Kidney capillary endothelial cell (primary cell): ENCODE data around the gene HNF1B.

Experiments used
- DNase-seq: peaks from one replicate; pipeline ENCODE4 v3.0.0-alpha.2; 2018; ENCODE audit warnings: low spot score

Gene HNF1B

DNA sequence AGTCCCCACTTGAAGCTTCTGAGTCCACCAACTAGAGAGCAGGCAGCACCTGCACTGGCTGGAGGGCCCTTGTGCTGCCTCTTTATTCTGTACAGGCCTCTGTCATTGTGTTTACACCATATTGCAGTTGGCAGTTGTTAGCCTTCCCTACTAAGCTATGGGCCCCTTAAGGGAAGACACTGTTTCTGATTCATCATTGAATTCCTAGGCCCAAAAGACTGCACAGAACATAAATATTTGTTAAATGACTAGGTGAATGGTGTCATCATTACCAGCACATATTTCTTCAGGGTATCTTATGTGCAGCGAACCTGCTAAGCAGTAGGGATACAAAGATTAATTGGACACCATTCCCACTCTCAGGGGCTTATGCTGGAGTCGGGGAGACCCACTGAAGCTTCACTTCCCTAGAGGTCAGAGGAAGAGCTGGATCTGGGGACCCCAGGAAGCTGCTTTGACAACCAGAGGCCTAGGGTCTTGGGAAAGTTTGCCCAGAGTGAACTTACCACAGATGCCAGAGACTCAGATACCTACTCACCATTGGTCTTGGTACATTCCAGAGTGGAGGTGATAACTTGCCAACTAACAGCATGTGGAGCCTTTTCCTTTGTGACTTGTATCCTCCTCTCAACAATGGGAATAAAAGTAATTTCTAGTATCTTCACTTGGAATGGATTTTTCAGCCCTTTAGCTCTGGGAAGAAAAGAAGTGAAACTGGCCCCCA lies 72.9 kb downstream of the HNF1B start:
- DNase-seq, result no peak

DNA sequence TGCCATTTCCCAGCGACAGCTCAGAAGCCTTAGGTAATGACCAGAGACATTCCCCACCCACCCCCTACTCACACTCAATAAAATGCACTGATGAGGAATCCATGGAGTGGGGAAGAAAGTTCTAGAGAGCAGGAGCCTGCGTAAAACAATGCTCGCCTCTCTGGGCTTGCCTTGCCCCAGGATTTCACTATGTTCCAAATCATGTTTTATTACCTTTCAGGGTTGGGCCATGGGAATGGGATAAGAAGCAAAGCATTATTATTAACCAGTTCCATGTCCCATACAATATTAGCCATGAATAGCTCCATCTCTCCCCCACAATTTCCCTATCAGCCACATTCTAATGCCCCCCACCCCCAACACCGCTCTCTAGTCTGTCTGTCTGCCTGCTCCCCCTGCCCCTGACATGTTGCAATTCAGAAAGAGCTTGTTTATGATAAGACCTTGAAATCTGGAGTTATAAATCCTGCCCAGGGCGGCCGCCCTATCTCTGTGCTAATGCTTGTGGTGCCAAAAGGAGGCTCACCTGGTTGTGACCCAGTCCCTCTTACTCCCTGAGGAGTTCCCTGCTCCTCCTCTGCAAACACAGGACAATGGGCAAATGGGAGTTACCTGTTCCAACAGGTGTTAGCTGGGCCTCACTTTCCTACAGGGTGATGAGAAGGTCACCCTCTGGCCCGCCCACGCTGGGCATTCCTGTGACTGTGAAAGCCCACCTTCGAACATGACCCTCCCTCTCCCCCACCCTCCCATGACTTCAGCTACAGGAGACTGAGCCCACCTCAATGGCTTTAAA lies 73.6 kb downstream of the HNF1B start:
- no peak for DNase-seq

DNA sequence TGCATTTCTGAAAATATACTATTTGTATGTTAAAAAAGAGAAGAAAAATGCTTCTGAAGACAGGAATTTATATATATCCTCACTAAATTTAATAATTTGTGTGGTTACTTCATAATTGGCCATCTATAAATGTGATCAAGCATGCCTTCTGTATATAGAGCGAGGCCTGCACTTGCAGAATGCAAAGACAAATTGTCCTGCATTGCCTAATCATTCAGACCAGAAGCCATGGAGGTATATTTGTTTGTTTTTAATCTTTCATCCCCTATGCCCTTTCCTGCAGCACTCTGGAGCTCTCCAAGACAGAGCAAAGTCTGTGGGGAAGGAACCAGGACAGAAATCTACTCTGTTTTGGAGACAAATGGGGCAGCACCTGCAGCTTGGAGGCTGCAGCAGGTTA lies 77.8 kb downstream of the HNF1B start:
- no peak for DNase-seq

DNA sequence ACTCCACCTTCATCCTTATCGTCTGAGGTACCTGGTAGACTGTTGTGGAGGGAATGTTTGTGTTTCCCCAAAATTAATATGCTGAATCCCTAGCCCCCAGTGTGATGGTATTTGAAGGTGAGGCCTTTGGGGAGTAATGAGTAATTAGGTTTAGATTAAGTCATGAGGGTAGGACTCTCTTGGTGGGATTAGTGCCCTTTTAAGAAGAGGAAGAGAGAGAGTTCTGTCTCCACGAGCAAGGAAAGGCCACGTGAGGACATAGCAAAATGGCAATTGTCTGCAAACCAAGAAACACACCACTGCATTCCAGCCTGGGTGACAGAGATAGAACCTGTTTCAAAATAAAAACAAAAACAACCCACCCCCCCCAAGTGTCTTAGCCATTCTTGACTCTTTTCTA lies 80.6 kb downstream of the HNF1B start:
- no peak for DNase-seq

DNA sequence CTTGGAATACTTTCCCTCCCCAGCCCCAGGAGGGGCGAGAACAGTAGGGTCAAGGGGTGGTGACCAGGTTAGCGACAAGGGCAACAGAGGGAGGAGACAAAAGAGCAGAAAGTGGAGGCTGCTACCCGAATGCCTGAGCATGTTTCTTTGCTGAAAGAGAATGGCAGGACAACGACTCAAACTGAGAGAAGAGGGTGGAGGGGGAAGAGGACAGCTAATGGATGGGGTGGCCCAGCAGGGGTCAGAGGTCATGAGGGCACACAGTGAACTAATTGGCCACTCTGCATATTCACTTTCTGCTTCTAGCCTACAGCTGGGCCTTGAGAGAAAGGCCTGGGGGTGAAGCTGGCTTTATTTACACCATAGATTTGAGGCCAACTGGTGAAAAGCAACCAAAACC lies 82.5 kb downstream of the HNF1B start:
- no peak for DNase-seq

DNA sequence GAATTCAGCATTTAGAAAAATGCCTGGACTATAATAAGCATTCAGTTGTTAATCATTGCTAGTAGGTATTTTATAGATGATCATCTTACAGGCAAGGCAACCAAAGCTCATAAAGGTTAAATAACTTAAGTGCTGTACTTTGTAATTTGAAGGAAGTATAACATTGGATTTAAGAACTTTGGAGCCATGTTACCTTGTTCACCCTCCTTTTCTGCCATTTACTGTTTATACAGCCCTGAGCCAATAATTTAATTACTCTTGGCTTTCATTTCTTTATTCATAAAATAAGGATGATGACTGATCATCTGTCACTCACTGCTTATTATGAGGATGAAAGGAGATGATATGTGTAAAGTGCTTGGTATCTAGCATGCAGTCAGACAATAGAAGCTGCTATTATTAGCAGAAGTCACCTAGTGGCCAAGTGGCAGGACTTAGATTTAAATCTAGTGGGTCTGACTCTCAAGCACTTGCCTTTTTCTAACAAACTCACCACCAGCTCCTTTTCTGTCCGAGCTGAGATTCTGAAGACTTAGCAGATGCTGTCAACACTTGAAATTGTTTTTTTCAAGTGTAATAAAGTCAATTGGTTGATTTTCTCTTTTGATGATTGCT lies 83.4 kb downstream of the HNF1B start:
- no peak for DNase-seq

DNA sequence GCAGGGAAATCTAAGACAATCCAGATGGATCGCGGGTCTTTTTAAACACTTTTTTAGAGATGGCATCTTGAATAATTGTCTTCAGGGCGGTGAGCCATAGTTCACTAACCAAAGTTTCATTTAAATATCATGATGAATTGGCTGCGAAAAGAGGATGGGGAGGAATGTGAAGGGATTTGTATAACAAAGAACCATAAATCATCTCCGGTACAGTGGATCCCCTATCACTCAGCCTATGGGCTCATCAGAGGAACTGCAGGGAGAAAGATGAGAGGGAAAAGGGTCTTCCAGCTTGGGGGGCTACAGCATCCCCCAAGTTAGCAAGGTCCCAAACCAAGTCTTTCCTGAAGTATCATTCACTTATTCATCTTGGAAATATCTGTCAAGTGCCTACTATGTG lies 84.9 kb downstream of the HNF1B start:
- DNase-seq, result no peak

DNA sequence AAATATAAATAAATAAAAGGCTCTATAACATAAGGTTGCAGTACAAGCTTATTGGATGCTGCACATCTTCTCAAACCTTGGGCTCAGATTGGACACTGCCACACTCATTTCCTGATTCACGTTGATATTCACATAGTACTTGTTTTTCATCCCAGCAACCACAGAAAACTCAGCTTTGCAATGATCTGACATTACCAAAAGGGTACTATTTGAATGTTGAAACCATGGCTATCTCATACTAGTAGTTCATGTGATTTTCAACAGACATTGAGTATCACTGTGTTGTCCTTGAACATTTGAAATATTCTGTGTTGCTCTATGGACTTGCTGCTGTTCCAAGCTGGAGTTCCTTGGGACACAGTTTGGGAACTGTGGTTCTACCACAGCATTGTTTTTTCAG lies 87.7 kb downstream of the HNF1B start:
- no peak for DNase-seq

DNA sequence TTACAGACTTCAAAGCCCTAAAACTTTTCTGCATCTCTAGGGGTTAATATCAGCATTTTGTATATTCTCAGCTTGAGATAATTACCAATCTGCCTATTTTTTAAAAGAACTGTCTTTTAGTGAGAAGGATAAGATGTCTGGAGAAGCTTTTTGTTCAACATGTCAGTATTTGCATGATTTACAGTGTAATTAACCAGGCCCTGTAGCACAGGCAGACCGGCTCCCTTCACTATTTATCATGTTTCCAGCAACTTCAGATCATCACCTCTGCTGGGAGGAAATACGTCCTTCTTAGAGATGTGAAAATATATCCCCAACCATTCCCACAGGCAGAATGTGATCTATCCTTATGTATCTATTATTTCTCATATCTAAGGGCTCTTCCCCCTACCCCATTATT lies 93.0 kb downstream of the HNF1B start:
- DNase-seq, result no peak

DNA sequence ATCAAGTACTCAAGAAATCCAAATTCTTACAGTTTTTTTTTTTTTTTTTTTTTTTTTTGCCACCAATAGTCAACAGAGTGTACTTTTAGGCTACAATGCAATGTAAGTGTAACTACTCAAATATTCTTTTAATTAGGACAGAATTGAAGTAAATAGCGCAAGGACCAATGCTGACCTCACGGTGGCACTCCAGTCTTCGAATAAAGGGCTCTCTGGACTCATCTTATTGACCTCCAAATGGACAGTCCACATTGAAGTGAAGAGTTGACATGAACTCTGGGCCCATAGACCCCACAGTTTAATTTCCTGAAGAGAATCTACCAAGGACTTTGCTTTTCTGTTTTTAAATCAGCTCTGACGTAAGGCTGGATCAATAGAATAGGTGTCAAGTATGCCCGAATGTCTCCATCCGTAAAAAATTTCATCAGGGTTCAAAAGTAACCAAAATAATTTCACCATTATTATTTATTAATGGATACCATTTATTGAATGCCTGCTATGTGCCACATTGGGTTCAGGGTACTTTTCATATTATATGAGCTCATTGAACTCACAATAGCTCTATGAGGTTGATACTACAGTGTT lies 94.3 kb downstream of the HNF1B start:
- peak; percentile 54 for DNase-seq

DNA sequence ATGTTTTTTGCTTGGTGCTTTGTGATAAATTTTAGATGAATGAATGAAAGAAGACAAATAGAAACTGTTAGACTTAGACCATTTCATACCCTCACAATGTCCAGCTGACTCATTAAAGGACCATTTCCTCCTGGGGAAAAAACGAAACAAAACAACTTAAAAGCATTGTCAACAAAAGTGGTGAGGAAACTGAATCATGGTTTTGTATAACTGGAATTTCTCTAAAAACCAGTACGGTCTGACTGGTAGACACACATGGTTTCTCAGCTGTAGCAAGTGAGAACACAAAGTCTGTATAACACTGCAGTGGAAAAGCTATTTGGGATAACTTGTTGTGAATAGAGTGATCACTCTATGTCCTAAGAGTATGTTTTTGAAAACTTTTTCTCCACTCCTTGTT lies 96.3 kb downstream of the HNF1B start:
- peak; percentile 93 for DNase-seq

DNA sequence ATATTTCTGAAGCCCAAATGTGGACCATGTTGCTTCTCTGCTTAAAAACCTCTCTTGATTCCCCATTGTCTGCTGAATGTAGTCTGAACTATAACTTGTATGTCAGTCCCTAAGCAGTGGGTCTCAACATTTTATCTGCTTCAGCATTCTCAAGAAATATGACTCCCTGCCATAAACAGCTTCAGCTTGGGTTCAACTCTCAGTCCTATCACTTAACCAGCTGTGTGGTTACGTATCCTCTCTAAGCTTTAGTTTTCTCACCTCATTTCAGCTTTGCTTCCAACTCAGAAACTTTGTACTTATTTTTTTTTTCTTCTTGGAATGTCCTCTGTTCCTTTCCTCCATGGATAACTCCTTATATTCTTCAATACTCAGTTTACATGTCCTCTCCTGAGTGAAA lies 97.0 kb downstream of the HNF1B start:
- no peak for DNase-seq

DNA sequence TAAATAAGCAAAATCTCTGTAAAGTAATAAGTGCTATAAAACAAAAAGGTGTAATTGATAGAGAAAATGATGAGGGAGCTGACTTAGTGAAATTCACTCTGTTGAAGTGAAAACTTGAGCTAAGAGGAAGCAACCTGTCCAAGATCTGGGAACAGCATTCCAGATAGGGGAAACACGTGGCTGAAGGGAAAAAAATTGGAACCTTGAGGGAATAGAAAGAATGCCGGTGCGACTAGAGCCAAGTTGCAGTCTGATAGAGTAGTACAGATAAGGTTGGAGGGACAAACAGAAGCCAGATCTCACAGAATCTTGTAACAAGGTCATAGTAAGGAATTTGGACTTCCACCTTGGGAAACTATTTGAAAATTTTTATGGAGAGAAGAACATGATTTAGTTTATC lies 101.0 kb downstream of the HNF1B start:
- DNase-seq, result no peak

DNA sequence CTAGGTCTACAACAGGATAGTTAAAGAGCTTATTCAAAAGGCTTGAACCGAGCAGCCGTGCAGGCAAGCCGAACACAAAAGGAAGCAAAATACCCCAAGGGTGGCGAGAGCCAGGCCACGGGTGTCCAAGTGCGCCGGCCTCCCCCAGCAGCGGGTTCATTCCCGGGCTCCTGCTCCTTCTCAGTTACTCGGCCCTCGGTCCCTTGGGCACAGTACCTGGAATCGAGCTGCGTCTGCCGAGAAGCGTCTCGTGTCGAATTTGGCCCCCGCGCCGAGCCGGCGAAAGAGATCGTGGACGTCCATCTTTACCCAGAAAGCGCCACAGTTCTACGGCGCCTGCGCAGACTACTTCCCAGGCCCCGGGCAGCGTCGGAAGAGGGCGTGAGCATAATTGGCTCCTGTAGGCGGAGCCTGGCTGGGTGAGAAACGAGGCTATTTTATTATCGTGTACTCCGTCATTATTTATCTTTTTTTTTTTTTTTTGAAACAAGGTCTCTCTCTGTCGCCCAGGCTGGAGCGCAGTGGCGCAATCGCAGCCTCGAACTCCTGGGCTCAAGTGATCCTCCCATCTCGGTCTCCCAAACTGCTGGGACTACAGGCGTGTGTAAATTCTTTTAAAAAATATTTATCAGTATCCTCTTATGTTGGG lies 101.6 kb downstream of the HNF1B start, which contains the start of gene DDX52:
TSS of gene DDX52 (minus strand) at position 329 of the 649 bp plus-strand sequence. CDS start at position 303, 26 bp downstream.
- peak; percentile 87 for DNase-seq

DNA sequence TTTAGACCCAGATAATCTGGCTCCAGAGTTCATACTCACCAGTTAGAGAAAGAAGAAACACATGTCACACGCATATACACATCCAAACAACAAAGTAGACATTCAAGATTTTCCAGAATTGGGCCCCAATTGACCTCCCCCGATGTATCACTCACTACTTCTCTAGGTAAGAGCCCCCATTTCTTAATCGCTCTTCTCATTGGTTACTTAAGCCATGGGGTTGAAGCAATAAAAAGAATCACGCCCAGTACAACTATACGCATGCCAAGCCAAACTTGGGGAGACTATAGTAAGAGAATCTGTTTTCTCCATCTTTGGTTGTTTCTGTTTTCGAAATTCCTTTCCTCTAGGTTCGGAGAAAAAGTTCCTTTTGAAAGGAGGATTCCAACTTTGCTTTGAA lies 102.2 kb downstream of the HNF1B start:
- no peak for DNase-seq

DNA sequence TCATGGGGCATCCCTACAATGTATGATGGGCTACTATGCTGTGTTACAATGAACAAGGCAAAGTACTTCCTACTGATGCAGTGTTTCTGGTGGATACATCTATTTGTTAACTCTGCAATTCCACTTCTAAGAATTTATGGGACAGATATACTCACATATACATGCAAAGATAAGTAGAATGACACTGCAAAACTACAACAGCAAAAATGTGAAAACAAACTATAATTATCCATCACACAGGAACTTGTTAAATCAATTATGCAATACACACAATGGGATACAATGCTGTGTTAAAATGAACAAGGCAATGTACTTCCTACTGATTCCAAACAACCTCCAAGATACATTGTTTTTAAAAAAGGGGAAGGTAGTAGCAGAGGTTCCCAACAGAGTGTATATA lies 104.8 kb downstream of the HNF1B start:
- DNase-seq, result no peak

DNA sequence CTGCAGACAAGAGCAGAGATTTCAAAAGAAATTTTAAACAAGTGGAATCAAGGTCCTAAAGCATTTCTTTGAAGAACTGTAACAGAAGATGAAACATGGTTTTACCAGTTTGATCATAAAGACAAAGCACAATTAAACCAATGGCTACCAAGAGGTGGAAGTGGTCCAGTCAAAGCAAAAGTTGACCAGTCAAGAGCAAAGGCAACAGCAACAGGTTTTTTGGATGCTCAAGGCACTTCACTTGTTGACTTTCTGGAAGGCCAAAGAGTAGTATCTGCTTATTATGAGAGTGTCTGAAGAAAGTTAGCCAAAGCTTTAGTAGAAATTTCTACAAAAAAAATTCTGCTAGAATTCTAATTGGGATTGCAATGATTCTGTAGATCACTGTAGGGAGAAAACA lies 106.9 kb downstream of the HNF1B start:
- no peak for DNase-seq
